Neural crest cell (in vitro differentiated cells): Measurements from ENCODE around the gene PPP3CB. TPM values are rescaled to one million over a fixed set of nuclear protein-coding genes. Genes with fewer than 3 reads are reported as not detected.

ENCODE experiments used
- DNase-seq: peaks from one replicate; pipeline ENCODE4 v3.0.0; 2021; ENCODE audit warnings: low read depth, mixed read lengths, low spot score
- H3K27ac Mint-ChIP-seq: one replicate; pipeline ENCODE4 v1.8.0; 2021; ENCODE audit warnings: mild to moderate bottlenecking, mixed read lengths; ENCODE audit not compliant: unreplicated experiment
- H3K27me3 Mint-ChIP-seq: 2 replicates; pipeline ENCODE4 v1.8.0; 2021; ENCODE audit warnings: low read depth, mild to moderate bottlenecking, mixed read lengths
- H3K36me3 Mint-ChIP-seq: 2 replicates; pipeline ENCODE4 v1.8.0; 2021; ENCODE audit warnings: low read depth, mild to moderate bottlenecking, mixed read lengths
- H3K4me1 Mint-ChIP-seq: 2 replicates; pipeline ENCODE4 v1.8.0; 2021; ENCODE audit warnings: mixed read lengths
- H3K4me3 Mint-ChIP-seq: one replicate; pipeline ENCODE4 v1.8.0; 2021; ENCODE audit warnings: mild to moderate bottlenecking, mixed read lengths
- H3K9me3 Mint-ChIP-seq: 2 replicates; pipeline ENCODE4 v1.8.0; 2021; ENCODE audit warnings: mixed read lengths
- CTCF ChIP-seq: fragments of 200-600 bp; sonication (generic); conservative IDR thresholded peaks from 2 replicates; pipeline ENCODE4 v1.5.0; 2021; ENCODE audit warnings: antibody characterized with exemption, mild to moderate bottlenecking
- total RNA-seq: library from RNA; stranded (reverse); gene quantifications from 2 replicates; pipeline ENCODE4 v1.2.1, GENCODE V29; 2021

PPP3CB gene
- total RNA-seq, 1 donor from 2014 or later, result 45.6 TPM

- Mint-ChIP-seq H3K4me1 (peaks cover 43% of the 10 kb centered on the region), H3K27me3 (no peaks in the 10 kb centered on the region), H3K36me3 (peaks cover 11% of the 10 kb centered on the region), H3K27ac (peak overlapping the region; percentile 85), H3K4me3 (peak overlapping the region; percentile 96), H3K9me3 (no peaks in the 10 kb centered on the region)
- no peak for TF ChIP-seq CTCF
- DNase-seq, result peak; percentile 59
Measured at GRCh38 chr10:73495226-73495883, 469 bp downstream of the PPP3CB start.

DNA sequence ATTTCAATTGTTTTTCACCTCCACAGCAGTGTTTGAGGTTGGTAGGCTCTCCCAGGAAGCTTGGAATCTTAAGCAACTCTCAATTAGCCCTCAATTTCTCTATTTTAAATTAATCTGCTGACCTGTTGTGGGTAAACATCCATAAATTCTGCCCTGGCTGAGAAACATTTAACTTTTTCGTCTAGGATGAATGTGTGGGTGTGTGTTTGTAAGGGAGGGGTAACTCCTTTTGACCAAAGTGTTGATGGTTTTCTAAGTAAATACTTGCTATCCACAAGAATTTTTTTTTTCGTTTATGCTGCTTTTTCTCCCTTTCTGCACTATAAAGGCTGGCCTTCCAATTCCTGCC lies 973 bp downstream of the PPP3CB start:
- Mint-ChIP-seq H3K9me3 (no peaks in the 10 kb centered on the region), H3K27me3 (no peaks in the 10 kb centered on the region), H3K36me3 (peaks cover 11% of the 10 kb centered on the region), H3K4me3 (peak overlapping the region; percentile 96), H3K27ac (peak overlapping the region; percentile 85), H3K4me1 (peaks cover 43% of the 10 kb centered on the region)
- DNase-seq, result no peak
- no peak for TF ChIP-seq CTCF

DNA sequence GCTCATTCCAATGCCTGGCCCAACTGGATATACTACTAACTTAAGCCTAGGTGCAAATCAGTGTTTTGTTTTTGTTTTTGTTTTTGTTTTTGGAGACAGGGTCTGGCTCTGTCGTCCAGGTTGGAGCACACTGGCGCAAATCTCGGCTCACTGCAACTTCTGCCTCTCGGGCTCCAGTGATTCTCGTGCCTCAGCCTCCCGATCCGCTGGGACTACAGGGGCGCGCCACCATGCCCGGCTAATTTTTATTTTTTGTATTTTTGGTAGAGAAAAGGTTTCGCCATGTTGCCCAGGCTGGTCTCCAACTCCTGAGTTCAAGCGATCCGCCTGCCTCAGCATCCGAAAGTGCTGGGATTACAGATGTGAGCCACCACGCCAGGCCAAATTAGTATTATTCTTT lies 1.6 kb downstream of the PPP3CB start:
- no peak for TF ChIP-seq CTCF
- Mint-ChIP-seq H3K4me3 (peak overlapping the region; percentile 82), H3K27me3 (no peaks in the 10 kb centered on the region), H3K36me3 (peaks cover 8% of the 10 kb centered on the region), H3K4me1 (peaks cover 43% of the 10 kb centered on the region), H3K9me3 (no peaks in the 10 kb centered on the region), H3K27ac (no peak overlapping the region)
- DNase-seq, result no peak

DNA sequence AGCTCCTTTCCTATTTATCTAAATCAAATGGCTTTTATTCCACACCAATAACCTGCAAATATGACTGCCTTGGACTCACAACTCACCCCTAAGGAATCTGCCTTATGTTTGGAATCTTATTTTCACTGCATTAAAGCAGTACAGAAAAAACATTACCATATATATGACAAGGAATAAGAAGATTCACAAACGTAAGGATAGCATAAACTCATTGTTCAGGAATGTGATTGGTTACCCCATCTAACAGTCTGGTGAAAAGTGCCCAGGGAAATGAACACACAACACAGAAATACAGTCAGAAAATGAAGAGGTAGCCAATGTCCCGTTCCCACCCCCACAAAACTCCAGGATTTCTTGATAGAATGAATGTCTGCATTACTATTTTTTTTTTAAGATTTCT lies 2.0 kb downstream of the PPP3CB start:
- no peak overlapping the region for H3K27ac Mint-ChIP-seq
- no peaks in the 10 kb centered on the region for H3K9me3 Mint-ChIP-seq
- H3K4me1 Mint-ChIP-seq, result peaks cover 43% of the 10 kb centered on the region
- H3K4me3 Mint-ChIP-seq, result peak overlapping the region; percentile 82
- H3K27me3 Mint-ChIP-seq, result no peaks in the 10 kb centered on the region
- no peak for TF ChIP-seq CTCF
- H3K36me3 Mint-ChIP-seq, result peaks cover 8% of the 10 kb centered on the region
- DNase-seq, result no peak

GRCh38 chr10:73486601-73487000 lies 9.2 kb downstream of the PPP3CB start:
- Mint-ChIP-seq H3K27me3 (no peaks in the 10 kb centered on the region), H3K4me3 (no peak overlapping the region), H3K9me3 (no peaks in the 10 kb centered on the region), H3K4me1 (no peaks in the 10 kb centered on the region), H3K27ac (no peak overlapping the region), H3K36me3 (peaks cover 10% of the 10 kb centered on the region)
- no peak for TF ChIP-seq CTCF
- DNase-seq, result no peak
